Measurements from ENCODE around the gene NBPF3. TPM values are rescaled to one million over a fixed set of nuclear protein-coding genes. Genes with fewer than 3 reads are reported as not detected.
"Not testable (repeated sequence)": the region's sequence is repeated elsewhere in the genome, so short reads cannot be mapped to it uniquely, and the experiment has no call there.

Gene NBPF3
- total and polyA plus RNA-seq, 3 donors from 2014 or later, result 38.3 to 49.1 (median 42.0) TPM

DNA sequence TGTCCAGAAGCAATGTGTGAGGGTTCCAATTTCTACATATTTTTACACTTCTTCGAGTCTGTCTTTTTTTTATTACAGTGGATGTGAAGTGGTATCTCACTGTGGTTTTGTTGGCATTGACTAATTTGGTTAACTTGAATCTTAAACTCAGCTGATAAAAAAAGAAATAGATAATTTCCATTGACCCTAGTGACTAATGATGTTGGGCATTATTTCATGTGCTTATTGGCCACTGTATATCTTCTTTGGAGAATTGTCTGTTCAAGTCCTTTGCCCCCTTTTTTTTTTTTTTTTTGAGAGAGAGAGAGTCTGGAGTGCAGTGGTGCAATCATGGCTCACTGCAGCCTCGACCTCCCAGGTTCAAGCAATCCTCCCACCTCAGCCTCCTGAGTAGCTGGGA lies 33.3 kb upstream of the NBPF3 start:
- no peaks in the 10 kb centered on the region for H3K27me3 ChIP-seq
- H3K9me3 ChIP-seq, result no peaks in the 10 kb centered on the region
- no peaks in the 10 kb centered on the region for H3K36me3 ChIP-seq (ENCODE audit: low read depth, missing control alignments)
- WGBS, 2 donors, result 77 to 85% methylated on average over 2 of the region's 2 CpGs
- TF ChIP-seq, protein P1, sequence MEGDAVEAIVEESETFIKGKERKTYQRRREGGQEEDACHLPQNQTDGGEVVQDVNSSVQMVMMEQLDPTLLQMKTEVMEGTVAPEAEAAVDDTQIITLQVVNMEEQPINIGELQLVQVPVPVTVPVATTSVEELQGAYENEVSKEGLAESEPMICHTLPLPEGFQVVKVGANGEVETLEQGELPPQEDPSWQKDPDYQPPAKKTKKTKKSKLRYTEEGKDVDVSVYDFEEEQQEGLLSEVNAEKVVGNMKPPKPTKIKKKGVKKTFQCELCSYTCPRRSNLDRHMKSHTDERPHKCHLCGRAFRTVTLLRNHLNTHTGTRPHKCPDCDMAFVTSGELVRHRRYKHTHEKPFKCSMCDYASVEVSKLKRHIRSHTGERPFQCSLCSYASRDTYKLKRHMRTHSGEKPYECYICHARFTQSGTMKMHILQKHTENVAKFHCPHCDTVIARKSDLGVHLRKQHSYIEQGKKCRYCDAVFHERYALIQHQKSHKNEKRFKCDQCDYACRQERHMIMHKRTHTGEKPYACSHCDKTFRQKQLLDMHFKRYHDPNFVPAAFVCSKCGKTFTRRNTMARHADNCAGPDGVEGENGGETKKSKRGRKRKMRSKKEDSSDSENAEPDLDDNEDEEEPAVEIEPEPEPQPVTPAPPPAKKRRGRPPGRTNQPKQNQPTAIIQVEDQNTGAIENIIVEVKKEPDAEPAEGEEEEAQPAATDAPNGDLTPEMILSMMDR (IDR thresholded peaks at IDR 0.05), result no peak
- TF ChIP-seq POLR2A (IDR thresholded peaks at IDR 0.05), result no peak
- H3K4me1 ChIP-seq, result no peaks in the 10 kb centered on the region
- no peak for DNase-seq
- no peak overlapping the region for H3K4me3 ChIP-seq
- H3K27ac ChIP-seq, result no peak overlapping the region
- intact Hi-C loops (cut with DNase I; ENCODE audit: low total_unique reads), result no loop called here

DNA sequence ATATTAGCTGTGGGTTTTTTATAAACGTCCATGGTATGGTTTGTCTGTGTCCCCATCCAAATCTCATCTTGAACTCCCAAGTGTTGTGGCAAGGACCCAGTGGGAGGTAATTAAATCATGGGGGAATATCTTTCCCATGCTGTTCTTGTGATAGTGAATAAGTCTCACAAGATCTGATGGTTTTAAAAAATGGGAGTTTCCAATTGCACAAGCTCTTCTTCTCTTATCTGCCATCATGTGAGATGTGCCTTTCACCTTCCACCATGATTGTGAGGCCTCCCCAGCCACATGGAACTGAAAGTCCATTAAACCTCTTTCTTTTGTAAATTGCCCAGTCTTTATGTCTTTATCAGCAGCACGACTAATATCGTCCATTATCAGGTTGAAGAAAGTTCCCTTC lies 30.0 kb upstream of the NBPF3 start:
- H3K36me3 ChIP-seq (ENCODE audit: low read depth, missing control alignments); H3K27ac ChIP-seq; H3K4me1 ChIP-seq; H3K27me3 ChIP-seq; DNase-seq; intact Hi-C loops (cut with DNase I; ENCODE audit: low total_unique reads); H3K9me3 ChIP-seq; H3K4me3 ChIP-seq: not testable (repeated sequence)
- WGBS, 2 donors, result 60 to 63% methylated on average over 3 of the region's 3 CpGs

DNA sequence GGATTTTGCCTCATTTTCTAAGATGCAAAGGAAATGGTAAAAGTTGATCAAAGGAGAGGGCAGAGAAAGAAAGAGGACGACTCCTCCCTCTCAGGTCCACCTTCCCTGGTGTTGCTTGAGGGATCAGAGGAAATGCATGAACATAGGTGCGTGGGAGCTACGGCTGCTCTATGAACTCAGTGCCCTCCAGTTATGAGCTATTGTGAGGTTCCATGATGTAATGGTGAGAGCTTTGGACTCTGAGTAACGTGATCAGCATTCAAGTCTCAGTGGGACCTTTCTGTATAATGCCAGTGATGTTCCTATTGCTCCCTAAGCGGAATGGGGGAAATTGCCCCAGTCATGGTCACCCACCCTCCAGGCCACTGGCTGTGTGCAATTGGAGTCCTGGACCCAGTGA lies 25.9 kb upstream of the NBPF3 start:
- H3K27me3 ChIP-seq, result no peaks in the 10 kb centered on the region
- no peak overlapping the region for H3K27ac ChIP-seq
- no peaks in the 10 kb centered on the region for H3K4me1 ChIP-seq
- DNase-seq, result no peak
- no peak overlapping the region for H3K4me3 ChIP-seq
- no peaks in the 10 kb centered on the region for H3K36me3 ChIP-seq (ENCODE audit: low read depth, missing control alignments)
- intact Hi-C loops (cut with DNase I; ENCODE audit: low total_unique reads), result no loop called here
- H3K9me3 ChIP-seq, result no peaks in the 10 kb centered on the region
- TF ChIP-seq, protein P1 (IDR thresholded peaks at IDR 0.05), result no peak
- no peak for TF ChIP-seq POLR2A (IDR thresholded peaks at IDR 0.05)
- WGBS, 2 donors, result 93 to 97% methylated on average over 5 of the region's 5 CpGs

DNA sequence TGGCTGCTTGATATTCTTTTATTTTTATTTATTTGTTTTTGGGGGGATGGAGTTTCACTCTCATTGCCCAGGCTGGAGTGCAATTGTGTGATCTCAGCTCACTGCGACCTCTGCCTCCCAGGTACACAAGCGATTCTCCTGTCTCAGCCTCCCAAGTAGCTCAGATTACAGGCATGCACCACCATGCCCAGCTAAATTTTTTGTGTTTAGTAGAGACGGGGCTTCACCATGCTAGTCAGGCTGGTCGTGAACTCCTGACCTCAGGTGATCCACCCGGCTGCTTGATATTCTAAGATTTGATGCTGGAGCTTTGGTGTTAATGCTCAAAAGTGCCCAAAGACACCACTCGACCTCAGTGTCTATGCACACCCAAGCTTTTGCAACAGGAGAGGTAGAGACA lies 19.6 kb upstream of the NBPF3 start:
- 86 to 91% methylated on average over 2 to 6 of the region's 6 CpGs for WGBS, 2 donors
- intact Hi-C loops (cut with DNase I; ENCODE audit: low total_unique reads); H3K27me3 ChIP-seq: not testable (repeated sequence)

DNA sequence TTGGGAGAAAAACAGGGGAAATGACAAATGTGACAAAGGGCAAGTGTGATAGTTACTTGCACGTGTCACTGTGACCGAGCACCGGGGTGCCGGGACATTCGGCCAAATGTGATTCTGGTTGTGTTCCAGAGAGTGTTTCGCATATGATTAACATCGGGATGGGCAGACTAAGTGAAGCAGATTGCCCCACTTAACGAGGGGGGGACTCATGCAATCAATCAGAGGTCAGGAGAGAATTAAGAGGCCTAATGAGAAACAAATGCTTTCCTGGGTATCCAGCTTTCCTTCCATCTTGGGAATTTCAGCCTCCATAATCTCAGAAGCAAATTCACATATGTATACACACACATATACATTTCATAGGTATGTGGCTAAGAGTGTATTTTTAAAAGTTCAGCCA lies 18.6 kb upstream of the NBPF3 start:
- DNase-seq; H3K9me3 ChIP-seq; H3K27me3 ChIP-seq; H3K36me3 ChIP-seq (ENCODE audit: low read depth, missing control alignments); H3K27ac ChIP-seq; intact Hi-C loops (cut with DNase I; ENCODE audit: low total_unique reads); H3K4me1 ChIP-seq; H3K4me3 ChIP-seq: not testable (repeated sequence)
- WGBS, 2 donors, result 60% methylated on average over 8 of the region's 8 CpGs

More for the DNA sequence above, 19.6 kb upstream of the NBPF3 start:
- not testable (repeated sequence) for H3K4me1 ChIP-seq; H3K36me3 ChIP-seq (ENCODE audit: low read depth, missing control alignments); DNase-seq; H3K4me3 ChIP-seq; H3K9me3 ChIP-seq; H3K27ac ChIP-seq

DNA sequence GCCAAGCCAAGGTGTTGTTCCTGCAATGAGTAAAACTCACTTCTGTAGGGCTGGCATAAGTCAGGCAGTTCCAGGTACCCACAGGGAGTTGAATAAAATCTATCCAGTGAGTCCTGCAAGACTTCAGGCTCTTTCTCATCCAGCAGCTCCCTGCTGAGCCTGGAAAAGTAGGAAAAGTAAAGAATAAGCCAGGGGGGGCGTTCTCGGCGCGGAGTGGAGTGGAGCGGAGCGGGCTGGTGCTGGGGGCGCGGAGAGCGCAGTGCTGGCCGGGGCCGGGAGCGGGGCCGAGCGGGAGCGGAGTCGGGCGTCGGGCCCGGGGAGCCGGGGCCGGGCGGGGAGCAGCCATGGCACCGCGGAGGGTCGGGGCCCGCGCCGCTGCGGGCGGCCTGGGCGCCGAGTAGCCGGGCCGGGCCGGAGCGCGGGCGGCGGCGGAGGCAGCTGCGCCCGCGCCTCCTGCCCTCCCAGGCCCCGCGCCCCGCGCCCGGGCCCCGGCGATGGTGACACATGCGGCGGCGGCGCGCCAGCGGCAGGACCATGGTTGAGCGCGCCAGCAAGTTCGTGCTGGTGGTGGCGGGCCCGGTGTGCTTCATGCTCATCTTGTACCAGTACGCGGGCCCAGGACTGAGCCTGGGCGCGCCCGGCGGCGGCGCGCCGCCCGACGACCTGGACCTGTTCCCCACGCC lies 12.0 kb upstream of the NBPF3 start:
- WGBS, 2 donors, result 2 to 21% methylated on average over 7 to 19 of the region's 74 CpGs
- H3K4me3 ChIP-seq; H3K4me1 ChIP-seq; H3K9me3 ChIP-seq; H3K27me3 ChIP-seq; H3K27ac ChIP-seq; H3K36me3 ChIP-seq (ENCODE audit: low read depth, missing control alignments); DNase-seq; intact Hi-C loops (cut with DNase I; ENCODE audit: low total_unique reads): not testable (repeated sequence)

DNA sequence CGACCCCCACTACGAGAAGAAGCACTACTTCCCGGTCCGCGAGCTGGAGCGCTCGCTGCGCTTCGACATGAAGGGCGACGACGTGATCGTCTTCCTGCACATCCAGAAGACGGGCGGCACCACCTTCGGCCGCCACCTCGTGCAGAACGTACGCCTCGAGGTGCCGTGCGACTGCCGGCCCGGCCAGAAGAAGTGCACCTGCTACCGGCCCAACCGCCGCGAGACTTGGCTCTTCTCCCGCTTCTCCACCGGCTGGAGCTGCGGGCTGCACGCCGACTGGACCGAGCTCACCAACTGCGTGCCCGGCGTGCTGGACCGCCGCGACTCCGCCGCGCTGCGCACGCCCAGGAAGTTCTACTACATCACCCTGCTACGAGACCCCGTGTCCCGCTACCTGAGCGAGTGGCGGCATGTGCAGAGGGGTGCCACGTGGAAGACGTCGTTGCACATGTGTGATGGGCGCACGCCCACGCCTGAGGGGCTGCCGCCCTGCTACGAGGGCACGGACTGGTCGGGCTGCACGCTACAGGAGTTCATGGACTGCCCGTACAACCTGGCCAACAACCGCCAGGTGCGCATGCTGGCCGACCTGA lies 11.4 kb upstream of the NBPF3 start:
- H3K4me3 ChIP-seq; intact Hi-C loops (cut with DNase I; ENCODE audit: low total_unique reads); H3K27ac ChIP-seq; DNase-seq; H3K36me3 ChIP-seq (ENCODE audit: low read depth, missing control alignments); H3K4me1 ChIP-seq; H3K27me3 ChIP-seq; H3K9me3 ChIP-seq: not testable (repeated sequence)
- WGBS, 2 donors, result 40% methylated on average over 22 of the region's 66 CpGs; no CpG with 5 or more reads in 1 of the 2 donors

DNA sequence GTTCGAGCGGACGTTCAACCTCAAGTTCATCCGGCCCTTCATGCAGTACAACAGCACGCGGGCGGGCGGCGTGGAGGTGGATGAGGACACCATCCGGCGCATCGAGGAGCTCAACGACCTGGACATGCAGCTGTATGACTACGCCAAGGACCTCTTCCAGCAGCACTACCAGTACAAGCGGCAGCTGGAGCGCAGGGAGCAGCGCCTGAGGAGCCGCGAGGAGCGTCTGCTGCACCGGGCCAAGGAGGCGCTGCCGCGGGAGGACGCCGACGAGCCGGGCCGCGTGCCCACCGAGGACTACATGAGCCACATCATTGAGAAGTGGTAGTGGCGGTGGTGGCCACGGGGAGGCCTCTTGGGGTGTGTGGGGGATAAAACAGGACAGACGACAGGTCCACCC lies 10.7 kb upstream of the NBPF3 start:
- 93% methylated on average over 3 of the region's 34 CpGs; no CpG with 5 or more reads in 1 of the 2 donors for WGBS, 2 donors
- intact Hi-C loops (cut with DNase I; ENCODE audit: low total_unique reads); H3K9me3 ChIP-seq; H3K36me3 ChIP-seq (ENCODE audit: low read depth, missing control alignments); H3K4me3 ChIP-seq; H3K27me3 ChIP-seq; H3K4me1 ChIP-seq; H3K27ac ChIP-seq; DNase-seq: not testable (repeated sequence)

DNA sequence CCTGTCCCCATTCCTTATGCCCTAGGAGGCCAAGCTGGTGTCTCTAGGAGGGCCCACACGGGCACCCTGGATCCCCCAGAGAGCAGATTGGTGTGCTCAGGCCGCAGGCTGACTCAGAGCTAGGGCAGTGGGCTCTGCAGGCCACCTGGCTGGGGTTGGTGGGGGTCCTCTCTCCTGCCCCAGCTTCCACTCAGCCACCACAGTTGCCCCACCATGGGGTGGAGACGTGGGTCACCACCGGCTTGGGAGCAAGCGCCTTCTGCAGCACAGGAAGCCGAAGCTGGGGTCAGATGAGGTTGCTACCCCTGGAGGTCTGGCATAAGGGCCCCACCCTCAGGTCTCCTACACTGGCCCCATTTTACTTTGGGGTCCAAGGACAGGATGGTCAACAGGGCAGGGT lies 9.1 kb upstream of the NBPF3 start:
- H3K4me3 ChIP-seq; H3K36me3 ChIP-seq (ENCODE audit: low read depth, missing control alignments); intact Hi-C loops (cut with DNase I; ENCODE audit: low total_unique reads); H3K4me1 ChIP-seq; H3K27ac ChIP-seq; H3K9me3 ChIP-seq; H3K27me3 ChIP-seq; DNase-seq: not testable (repeated sequence)
- WGBS, 2 donors, result 94 to 96% methylated on average over 3 to 6 of the region's 6 CpGs
